ENCODE results near the gene LMO4. TPM values are rescaled to one million over a fixed set of nuclear protein-coding genes. Genes with fewer than 3 reads are reported as not detected.

LMO4 gene
- total RNA-seq, 2 donors from 2014 or later = 31.5 to 46.6 TPM

DNA sequence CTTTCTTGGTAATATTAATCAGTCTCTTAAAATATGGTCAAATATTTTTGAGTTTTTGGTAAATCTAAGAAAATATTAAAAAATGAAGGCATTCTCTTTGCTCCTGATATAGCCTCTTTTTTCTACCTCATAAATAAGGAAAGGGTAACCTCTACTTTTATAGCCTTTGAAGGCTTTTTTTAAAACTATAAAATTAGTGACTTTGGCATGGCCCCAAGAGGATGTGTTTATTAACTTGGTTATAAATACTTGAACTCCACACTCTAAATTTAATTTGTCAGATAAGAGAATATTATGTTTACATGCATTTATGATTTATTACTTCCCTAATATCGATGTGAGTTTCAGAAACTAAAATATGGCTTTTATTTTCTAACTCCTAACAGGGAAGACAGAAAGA lies 60.3 kb downstream of the LMO4 start:
- ATAC-seq (ENCODE audit: insufficient number of reproducible peaks, low FRiP score, low read depth) (no peak), DNase-seq (ENCODE audit: low spot score) (no peak)
- no peaks in the 10 kb centered on the region for H3K36me3 ChIP-seq
- H3K4me3 ChIP-seq = no peak overlapping the region
- no peak overlapping the region for H3K27ac ChIP-seq
- TF ChIP-seq, protein P1, sequence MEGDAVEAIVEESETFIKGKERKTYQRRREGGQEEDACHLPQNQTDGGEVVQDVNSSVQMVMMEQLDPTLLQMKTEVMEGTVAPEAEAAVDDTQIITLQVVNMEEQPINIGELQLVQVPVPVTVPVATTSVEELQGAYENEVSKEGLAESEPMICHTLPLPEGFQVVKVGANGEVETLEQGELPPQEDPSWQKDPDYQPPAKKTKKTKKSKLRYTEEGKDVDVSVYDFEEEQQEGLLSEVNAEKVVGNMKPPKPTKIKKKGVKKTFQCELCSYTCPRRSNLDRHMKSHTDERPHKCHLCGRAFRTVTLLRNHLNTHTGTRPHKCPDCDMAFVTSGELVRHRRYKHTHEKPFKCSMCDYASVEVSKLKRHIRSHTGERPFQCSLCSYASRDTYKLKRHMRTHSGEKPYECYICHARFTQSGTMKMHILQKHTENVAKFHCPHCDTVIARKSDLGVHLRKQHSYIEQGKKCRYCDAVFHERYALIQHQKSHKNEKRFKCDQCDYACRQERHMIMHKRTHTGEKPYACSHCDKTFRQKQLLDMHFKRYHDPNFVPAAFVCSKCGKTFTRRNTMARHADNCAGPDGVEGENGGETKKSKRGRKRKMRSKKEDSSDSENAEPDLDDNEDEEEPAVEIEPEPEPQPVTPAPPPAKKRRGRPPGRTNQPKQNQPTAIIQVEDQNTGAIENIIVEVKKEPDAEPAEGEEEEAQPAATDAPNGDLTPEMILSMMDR (IDR thresholded peaks at IDR 0.05) = no peak
- no peaks in the 10 kb centered on the region for H3K27me3 ChIP-seq (replicated peaks; ENCODE audit: insufficient read depth)
- H3K4me1 ChIP-seq (ENCODE audit: control insufficient read depth in 1 of 2, low read depth in 2 of 2) = peaks cover 0 to 14% of the 10 kb centered on the region in 2 donors
- H3K9me3 ChIP-seq = no peaks in the 10 kb centered on the region

DNA sequence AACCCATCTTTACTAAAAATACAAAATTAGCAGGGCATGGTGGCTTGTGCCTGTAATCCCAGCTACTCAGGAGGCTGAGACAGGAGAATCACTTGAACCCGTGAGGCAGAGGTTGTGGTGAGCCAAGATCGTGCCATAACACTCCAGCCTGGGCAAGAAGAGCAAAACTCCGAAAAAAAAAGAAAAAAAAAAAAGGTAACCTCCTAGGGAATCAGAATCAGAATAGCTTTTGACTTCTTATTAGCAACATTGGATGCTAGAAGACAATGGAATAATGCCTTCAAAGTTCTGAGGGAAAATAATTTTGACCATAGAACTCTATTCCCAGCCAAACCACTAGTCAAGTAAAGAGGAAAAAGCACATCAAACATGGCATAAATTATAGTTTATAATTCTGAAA lies 60.9 kb downstream of the LMO4 start:
- TF ChIP-seq, protein P1 (IDR thresholded peaks at IDR 0.05) = no peak
- no peak overlapping the region for H3K4me3 ChIP-seq
- ATAC-seq (ENCODE audit: insufficient number of reproducible peaks, low FRiP score, low read depth) (no peak), DNase-seq (ENCODE audit: low spot score) (no peak)
- no peaks in the 10 kb centered on the region for H3K27me3 ChIP-seq (replicated peaks; ENCODE audit: insufficient read depth)
- H3K36me3 ChIP-seq = no peaks in the 10 kb centered on the region
- H3K4me1 ChIP-seq (ENCODE audit: control insufficient read depth in 1 of 2, low read depth in 2 of 2) = peaks cover 0 to 14% of the 10 kb centered on the region in 2 donors
- no peak overlapping the region for H3K27ac ChIP-seq
- no peaks in the 10 kb centered on the region for H3K9me3 ChIP-seq

DNA sequence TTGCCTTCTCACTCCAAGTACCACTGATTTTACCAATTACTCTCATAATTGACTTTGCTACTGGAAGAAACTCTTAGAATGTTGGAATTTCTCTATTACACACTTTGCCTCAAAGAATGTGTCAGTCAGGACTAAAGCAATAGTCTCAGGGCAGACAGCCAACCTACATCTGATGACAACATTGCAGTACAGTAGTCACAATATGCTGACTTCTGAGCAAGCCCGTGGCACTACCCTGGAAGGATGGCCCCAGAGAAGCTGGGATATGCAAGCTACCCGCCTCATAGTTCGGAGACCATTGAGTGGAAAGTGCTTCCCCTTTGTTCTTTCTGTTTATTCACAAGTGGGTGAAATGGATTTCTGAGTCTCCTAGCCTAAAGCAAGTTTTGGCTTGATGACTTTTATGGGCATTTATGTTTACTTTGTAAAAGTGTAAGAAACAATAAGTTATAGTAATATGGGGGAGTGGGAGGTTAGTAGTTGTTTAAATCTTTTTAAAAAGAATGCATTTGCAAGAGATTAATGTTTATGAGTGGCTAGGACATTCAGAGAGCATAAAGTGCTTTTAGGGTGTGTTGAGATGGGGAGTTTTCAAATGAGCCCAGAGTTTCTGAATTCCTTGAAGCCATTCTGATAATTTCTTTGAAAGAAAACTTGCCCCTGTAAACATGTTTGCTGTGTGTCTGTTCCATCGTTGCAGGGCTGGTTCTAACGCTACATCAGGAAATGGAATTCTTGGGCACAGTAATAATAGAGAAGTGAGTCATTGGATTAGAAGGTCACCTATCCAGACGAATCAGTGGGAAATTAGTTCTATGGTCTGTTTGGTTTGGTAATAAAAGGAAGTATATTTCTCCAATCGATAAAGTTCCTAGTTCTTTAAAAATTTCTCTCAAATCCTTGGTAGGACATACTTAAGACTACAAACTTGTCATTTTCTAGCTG lies 63.8 kb downstream of the LMO4 start:
- Histone ChIP-seq H3K27ac (no peak overlapping the region), H3K4me3 (no peak overlapping the region), H3K36me3 (no peaks in the 10 kb centered on the region), H3K27me3 (replicated peaks; ENCODE audit: insufficient read depth) (no peaks in the 10 kb centered on the region), H3K9me3 (no peaks in the 10 kb centered on the region), H3K4me1 (ENCODE audit: control insufficient read depth in 1 of 2, low read depth in 2 of 2) (peaks cover 0 to 14% of the 10 kb centered on the region in 2 donors)
- TF ChIP-seq, protein P1 (IDR thresholded peaks at IDR 0.05) = no peak
- DNase-seq (ENCODE audit: low spot score) (no peak), ATAC-seq (ENCODE audit: insufficient number of reproducible peaks, low FRiP score, low read depth) (no peak)

DNA sequence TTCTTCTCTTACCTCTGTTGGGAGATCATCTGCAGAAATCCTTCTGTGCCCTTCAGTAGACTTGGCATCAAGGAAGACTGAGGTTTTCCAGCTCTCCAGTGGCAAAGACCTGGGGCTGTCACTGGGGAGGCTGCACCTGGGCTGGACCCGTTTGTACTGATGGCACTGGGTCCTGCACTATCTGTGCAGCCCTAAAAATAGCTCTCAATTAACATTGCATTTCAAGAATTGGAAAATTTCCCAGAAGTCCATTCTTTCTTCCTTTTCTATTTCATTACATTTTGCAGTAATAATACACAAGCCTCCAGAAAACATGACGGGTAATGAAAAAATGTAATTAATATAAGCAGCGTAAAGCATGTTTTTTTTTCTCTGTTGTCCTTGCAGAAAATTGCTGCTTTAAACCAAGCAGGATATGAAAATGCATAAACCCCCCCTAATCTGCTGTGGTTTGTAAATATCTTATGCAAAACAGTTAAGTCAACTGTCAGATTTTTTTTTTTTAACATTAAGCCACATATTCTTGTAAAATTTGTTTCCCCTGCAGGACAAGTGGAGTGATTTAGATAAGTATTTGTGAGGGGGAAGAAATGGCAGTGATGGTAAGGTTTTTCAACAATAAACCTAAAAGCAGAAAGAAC lies 64.9 kb downstream of the LMO4 start:
- no peaks in the 10 kb centered on the region for H3K36me3 ChIP-seq
- no peak overlapping the region for H3K27ac ChIP-seq
- H3K4me3 ChIP-seq = no peak overlapping the region
- no peaks in the 10 kb centered on the region for H3K27me3 ChIP-seq (replicated peaks; ENCODE audit: insufficient read depth)
- ATAC-seq (ENCODE audit: insufficient number of reproducible peaks, low FRiP score, low read depth) (no peak), DNase-seq (ENCODE audit: low spot score) (no peak)
- H3K4me1 ChIP-seq (ENCODE audit: control insufficient read depth in 1 of 2, low read depth in 2 of 2) = peaks cover 0 to 14% of the 10 kb centered on the region in 2 donors
- H3K9me3 ChIP-seq = no peaks in the 10 kb centered on the region
- TF ChIP-seq, protein P1 (IDR thresholded peaks at IDR 0.05) = no peak

DNA sequence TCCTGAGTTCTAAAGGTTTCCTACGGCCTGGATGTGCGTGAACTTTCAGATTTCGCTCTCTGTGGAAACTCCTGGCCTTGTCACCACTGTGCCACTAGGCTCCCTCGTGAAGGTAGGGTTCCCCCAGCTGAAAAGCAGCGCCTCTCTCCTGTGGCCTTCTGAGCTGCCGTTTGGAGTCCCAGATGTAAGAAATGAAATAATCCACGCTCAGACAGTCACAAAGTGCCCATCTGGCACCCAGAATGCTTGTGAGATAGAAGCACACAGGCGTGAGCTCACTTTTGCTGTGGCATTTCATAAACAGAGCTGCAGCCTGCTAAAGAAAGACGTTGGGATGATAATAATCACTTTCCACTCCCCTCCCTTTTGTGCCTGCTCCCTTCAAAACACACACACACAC lies 65.8 kb downstream of the LMO4 start:
- H3K9me3 ChIP-seq = no peaks in the 10 kb centered on the region
- no peaks in the 10 kb centered on the region for H3K27me3 ChIP-seq (replicated peaks; ENCODE audit: insufficient read depth)
- no peak for ATAC-seq (ENCODE audit: insufficient number of reproducible peaks, low FRiP score, low read depth)
- TF ChIP-seq, protein P1 (IDR thresholded peaks at IDR 0.05) = no peak
- DNase-seq (ENCODE audit: low spot score) = no peak
- no peak overlapping the region for H3K4me3 ChIP-seq
- H3K27ac ChIP-seq = no peak overlapping the region
- H3K36me3 ChIP-seq = no peaks in the 10 kb centered on the region
- peaks cover 0 to 14% of the 10 kb centered on the region in 2 donors for H3K4me1 ChIP-seq (ENCODE audit: control insufficient read depth in 1 of 2, low read depth in 2 of 2)
